ENCODE results near the gene MBD6. TPM values are rescaled to one million over a fixed set of nuclear protein-coding genes. Genes with fewer than 3 reads are reported as not detected.
"Not testable (repeated sequence)": the region's sequence is repeated elsewhere in the genome, so short reads cannot be mapped to it uniquely, and the experiment has no call there.

MBD6 gene
- total RNA-seq, 1 donor: 6.9 TPM

- no peak overlapping the region for H3K4me3 ChIP-seq (ENCODE audit: low read depth, low read length)
- no peak for TF ChIP-seq CTCF (IDR thresholded peaks at IDR 0.05; ENCODE audit: insufficient read depth, low read depth, low read length)
- DNase-seq (ENCODE audit: low read depth): no peak
These were observed 32.3 kb downstream of the MBD6 start for GRCh38 chr12:57554897-57555296.

GRCh38 chr12:57558864-57559263 lies 36.2 kb downstream of the MBD6 start:
- H3K4me3 ChIP-seq (ENCODE audit: low read depth, low read length): no peak overlapping the region
- TF ChIP-seq CTCF (IDR thresholded peaks at IDR 0.05; ENCODE audit: insufficient read depth, low read depth, low read length): no peak
- no peak for DNase-seq (ENCODE audit: low read depth)

GRCh38 chr12:57560516-57560915 lies 37.9 kb downstream of the MBD6 start:
- no peak for TF ChIP-seq CTCF (IDR thresholded peaks at IDR 0.05; ENCODE audit: insufficient read depth, low read depth, low read length)
- no peak for DNase-seq (ENCODE audit: low read depth)
- H3K4me3 ChIP-seq (ENCODE audit: low read depth, low read length): no peak overlapping the region

GRCh38 chr12:57561117-57561516 lies 38.5 kb downstream of the MBD6 start:
- peak; percentile 42 for DNase-seq (ENCODE audit: low read depth)
- H3K4me3 ChIP-seq (ENCODE audit: low read depth, low read length): not testable (repeated sequence)

- DNase-seq (ENCODE audit: low read depth): peak; percentile 7
- no peak for TF ChIP-seq CTCF (IDR thresholded peaks at IDR 0.05; ENCODE audit: insufficient read depth, low read depth, low read length)
- H3K4me3 ChIP-seq (ENCODE audit: low read depth, low read length): no peak overlapping the region
These were observed 40.7 kb downstream of the MBD6 start for GRCh38 chr12:57563358-57563757.

GRCh38 chr12:57564178-57564740 lies 41.6 kb downstream of the MBD6 start:
- TF ChIP-seq CTCF (IDR thresholded peaks at IDR 0.05; ENCODE audit: insufficient read depth, low read depth, low read length): no peak
- DNase-seq (ENCODE audit: low read depth): no peak
- H3K4me3 ChIP-seq (ENCODE audit: low read depth, low read length): no peak overlapping the region

GRCh38 chr12:57568838-57569237 lies 46.2 kb downstream of the MBD6 start:
- no peak for DNase-seq (ENCODE audit: low read depth)
- H3K4me3 ChIP-seq (ENCODE audit: low read depth, low read length): no peak overlapping the region
- TF ChIP-seq CTCF (IDR thresholded peaks at IDR 0.05; ENCODE audit: insufficient read depth, low read depth, low read length): no peak
